Osteoblast (primary cell): ENCODE measurements around the gene EPM2AIP1. TPM values are rescaled to one million over a fixed set of nuclear protein-coding genes. Genes with fewer than 3 reads are reported as not detected.
"Not testable (repeated sequence)": the region's sequence is repeated elsewhere in the genome, so short reads cannot be mapped to it uniquely, and the experiment has no call there.

ENCODE experiments used
- DNase-seq: peaks from one replicate; pipeline ENCODE4 v3.0.0; 2011; ENCODE audit warnings: low spot score, mixed read lengths; ENCODE audit not compliant: insufficient read length; ENCODE audit errors: missing footprints
- H2AFZ ChIP-seq: 2 replicates; pipeline ENCODE4 v1.6.0; 2011; ENCODE audit warnings: mild to moderate bottlenecking, low read length
- H3K27ac ChIP-seq: 2 replicates; pipeline ENCODE4 v1.5.1; 2011; ENCODE audit warnings: mild to moderate bottlenecking, low read depth, low read length, moderate library complexity
- H3K27me3 ChIP-seq: 2 replicates; pipeline ENCODE4 v1.6.0; 2012; ENCODE audit warnings: mild to moderate bottlenecking, control low read depth, inconsistent platforms, low read length, moderate library complexity; ENCODE audit not compliant: insufficient read depth
- H3K36me3 ChIP-seq: 2 replicates; pipeline ENCODE4 v1.5.1; 2011; ENCODE audit warnings: mild to moderate bottlenecking, low read length, control low read depth, moderate library complexity; ENCODE audit not compliant: insufficient read depth
- H3K4me1 ChIP-seq: 2 replicates; pipeline ENCODE4 v1.5.1; 2011; ENCODE audit warnings: mild to moderate bottlenecking, low read length, control low read depth, moderate library complexity; ENCODE audit not compliant: insufficient read depth
- H3K4me2 ChIP-seq: 2 replicates; pipeline ENCODE4 v1.6.0; 2011; ENCODE audit warnings: mild to moderate bottlenecking, low read length; ENCODE audit not compliant: insufficient read depth
- H3K4me3 ChIP-seq: fragments of 200-600 bp; sonication (generic); 3 replicates; pipeline ENCODE4 v1.5.1; 2012; ENCODE audit warnings: mild to moderate bottlenecking, low read length, inconsistent platforms; ENCODE audit not compliant: insufficient read depth
- H3K79me2 ChIP-seq: 2 replicates; pipeline ENCODE4 v1.6.0; 2012; ENCODE audit warnings: mild to moderate bottlenecking, low read length, control low read depth, inconsistent platforms; ENCODE audit not compliant: insufficient read depth
- H3K9me3 ChIP-seq: 2 replicates; pipeline ENCODE4 v1.5.1; 2011; ENCODE audit warnings: low read depth, low read length, control low read depth
- H4K20me1 ChIP-seq: 2 replicates; pipeline ENCODE4 v1.6.0; 2012; ENCODE audit warnings: mild to moderate bottlenecking, low read length, control low read depth; ENCODE audit not compliant: insufficient read depth
- CTCF ChIP-seq: IDR thresholded peaks from 2 replicates; pipeline ENCODE4 v1.5.1; 2011; ENCODE audit warnings: mild to moderate bottlenecking, low read depth, low read length, moderate library complexity; ENCODE audit errors: extremely low read depth
- total RNA-seq: library from RNA; depleted of rRNA; stranded (reverse); fragments of >200 nt; gene quantifications from 2 replicates; pipeline ENCODE4 v1.2.3, GENCODE V29; 2012

EPM2AIP1 gene
- total RNA-seq, 1 donor, result 22.8 TPM

GRCh38 chr3:36956155-36956554 is 36.8 kb downstream of the EPM2AIP1 start:
- TF ChIP-seq CTCF, result no peak
- H3K36me3 ChIP-seq, result no peaks in the 10 kb centered on the region
- peaks cover 14% of the 10 kb centered on the region for H3K4me1 ChIP-seq
- H3K79me2 ChIP-seq, result no peaks in the 10 kb centered on the region
- DNase-seq, result no peak
- H3K27me3 ChIP-seq, result no peaks in the 10 kb centered on the region
- no peak overlapping the region for H3K4me2 ChIP-seq
- no peaks in the 10 kb centered on the region for H4K20me1 ChIP-seq
- H3K27ac ChIP-seq, result no peak overlapping the region
- H3K9me3 ChIP-seq, result no peaks in the 10 kb centered on the region
- no peak overlapping the region for H2AFZ ChIP-seq
- no peak overlapping the region for H3K4me3 ChIP-seq

GRCh38 chr3:36954452-36955134 is 38.3 kb downstream of the EPM2AIP1 start:
- DNase-seq, result no peak
- no peak overlapping the region for H2AFZ ChIP-seq
- H3K4me3 ChIP-seq, result no peak overlapping the region
- peaks cover 14% of the 10 kb centered on the region for H3K4me1 ChIP-seq
- H3K27ac ChIP-seq, result no peak overlapping the region
- no peak for TF ChIP-seq CTCF
- no peaks in the 10 kb centered on the region for H3K36me3 ChIP-seq
- H3K9me3 ChIP-seq, result no peaks in the 10 kb centered on the region
- H3K4me2 ChIP-seq, result no peak overlapping the region
- no peaks in the 10 kb centered on the region for H4K20me1 ChIP-seq
- H3K79me2 ChIP-seq, result no peaks in the 10 kb centered on the region
- H3K27me3 ChIP-seq, result no peaks in the 10 kb centered on the region

GRCh38 chr3:36947814-36948213 is 45.1 kb downstream of the EPM2AIP1 start:
- H3K27me3 ChIP-seq, H3K4me1 ChIP-seq, H3K79me2 ChIP-seq, H4K20me1 ChIP-seq, H3K4me2 ChIP-seq, DNase-seq, H3K9me3 ChIP-seq, H2AFZ ChIP-seq, H3K36me3 ChIP-seq, H3K4me3 ChIP-seq, H3K27ac ChIP-seq: not testable (repeated sequence)

GRCh38 chr3:36945333-36945980 is 47.5 kb downstream of the EPM2AIP1 start:
- Histone ChIP-seq H3K9me3 (no peaks in the 10 kb centered on the region), H3K27ac (no peak overlapping the region), H3K4me1 (peaks cover 16% of the 10 kb centered on the region), H3K36me3 (no peaks in the 10 kb centered on the region), H3K27me3 (no peaks in the 10 kb centered on the region), H3K4me3 (peak overlapping the region; percentile 81), H3K79me2 (peaks cover 22% of the 10 kb centered on the region), H3K4me2 (peak overlapping the region; percentile 77), H4K20me1 (peaks cover 3% of the 10 kb centered on the region), H2AFZ (peak overlapping the region; percentile 91)
- DNase-seq, result no peak
- no peak for TF ChIP-seq CTCF
